DND-41 (cell line): ENCODE data around the gene ELL2.
"Not testable (repeated sequence)": the region's sequence is repeated elsewhere in the genome, so short reads cannot be mapped to it uniquely, and the experiment has no call there.

Experiments used
- ATAC-seq: fragments of 200-7000 bp; cut with Tn5 transposase; 3 replicates; pipeline ENCODE4 v1.9.1; 2021; ENCODE audit warnings: low read depth; ENCODE audit not compliant: insufficient read depth
- DNase-seq: peaks from one replicate; pipeline ENCODE4 v3.0.0-alpha.2; 2020
- H2AFZ ChIP-seq: 2 replicates; pipeline ENCODE4 v1.6.0; 2012; ENCODE audit warnings: low read depth, low read length
- H3K27ac ChIP-seq: 2 replicates; pipeline ENCODE4 v1.5.1; 2012; ENCODE audit warnings: low read length, inconsistent platforms
- H3K27me3 ChIP-seq: fragments of 200-600 bp; sonication (generic); 2 replicates; pipeline ENCODE4 v1.6.0; 2012; ENCODE audit warnings: low read length, mild to moderate bottlenecking, inconsistent platforms; ENCODE audit not compliant: insufficient read depth, poor library complexity
- H3K36me3 ChIP-seq: 2 replicates; pipeline ENCODE4 v1.5.1; 2012; ENCODE audit warnings: low read length, inconsistent platforms; ENCODE audit not compliant: insufficient read depth
- H3K4me1 ChIP-seq: 2 replicates; pipeline ENCODE4 v1.5.1; 2012; ENCODE audit warnings: mild to moderate bottlenecking, low read length; ENCODE audit not compliant: insufficient read depth
- H3K4me2 ChIP-seq: 2 replicates; pipeline ENCODE4 v1.6.0; 2012; ENCODE audit warnings: mild to moderate bottlenecking, moderate library complexity, low read length, inconsistent platforms; ENCODE audit not compliant: insufficient read depth
- H3K4me3 ChIP-seq, 2 experiments: fragments of 200-600 bp in 1 of 2; shearing (Covaris generic) in 1 of 2; 2 replicates each; pipeline ENCODE4 v1.5.1; 2012 to 2016; ENCODE audit warnings: inconsistent platforms in 2 of 2, low read length in 2 of 2, mild to moderate bottlenecking in 2 of 2, low read depth in 1 of 2, moderate library complexity in 1 of 2
- H3K79me2 ChIP-seq: 2 replicates; pipeline ENCODE4 v1.6.0; 2012; ENCODE audit warnings: low read length, inconsistent platforms; ENCODE audit not compliant: insufficient read depth
- H3K9ac ChIP-seq: 2 replicates; pipeline ENCODE4 v1.6.0; 2012; ENCODE audit warnings: low read depth, mild to moderate bottlenecking, inconsistent platforms, low read length, moderate library complexity
- H3K9me3 ChIP-seq: 2 replicates; pipeline ENCODE4 v1.5.1; 2012; ENCODE audit warnings: low read length, moderate library complexity, mild to moderate bottlenecking, inconsistent platforms; ENCODE audit not compliant: insufficient read depth, severe bottlenecking
- H4K20me1 ChIP-seq: 2 replicates; pipeline ENCODE4 v1.6.0; 2012; ENCODE audit warnings: low read length; ENCODE audit not compliant: insufficient read depth
- CTCF ChIP-seq: IDR thresholded peaks from 2 replicates; pipeline ENCODE4 v1.5.1; 2012; ENCODE audit warnings: borderline replicate concordance, low read length, moderate library complexity, mild to moderate bottlenecking; ENCODE audit not compliant: poor library complexity, severe bottlenecking; ENCODE audit errors: extremely low read depth
- EZH2 ChIP-seq: IDR thresholded peaks from 3 replicates; pipeline ENCODE4 v1.6.1; 2012; ENCODE audit warnings: borderline replicate concordance, low read depth, mild to moderate bottlenecking, moderate library complexity, low read length, inconsistent platforms; ENCODE audit not compliant: severe bottlenecking

Gene ELL2

GRCh38 chr5:95908799-95909198, 52.9 kb downstream of the ELL2 start:
- no peaks in the 10 kb centered on the region for H4K20me1 ChIP-seq
- no peaks in the 10 kb centered on the region for H3K36me3 ChIP-seq
- H3K27me3 ChIP-seq, result no peaks in the 10 kb centered on the region
- TF ChIP-seq CTCF (no peak), EZH2 (no peak)
- no peak for DNase-seq
- no peak overlapping the region for H3K9ac ChIP-seq
- no peaks in the 10 kb centered on the region for H3K79me2 ChIP-seq
- ATAC-seq, result no peak
- no peak overlapping the region for H3K4me2 ChIP-seq
- H3K9me3 ChIP-seq, result no peaks in the 10 kb centered on the region
- no peaks in the 10 kb centered on the region for H3K4me1 ChIP-seq
- H2AFZ ChIP-seq, result no peak overlapping the region
- no peak overlapping the region for H3K27ac ChIP-seq
- H3K4me3 ChIP-seq, result no peak overlapping the region

- Histone ChIP-seq H3K27ac (no peak overlapping the region), H3K4me1 (no peaks in the 10 kb centered on the region), H3K27me3 (no peaks in the 10 kb centered on the region), H3K36me3 (no peaks in the 10 kb centered on the region), H3K4me3 (no peak overlapping the region), H4K20me1 (no peaks in the 10 kb centered on the region), H3K4me2 (no peak overlapping the region), H3K9ac (no peak overlapping the region), H3K79me2 (no peaks in the 10 kb centered on the region), H3K9me3 (no peaks in the 10 kb centered on the region), H2AFZ (peak overlapping the region; percentile 8; the same call in 1 of the 2 replicates)
- ATAC-seq, result no peak
- DNase-seq, result no peak
- no peak for TF ChIP-seq EZH2
- no peak for TF ChIP-seq CTCF
Observed at GRCh38 chr5:95907740-95908706, 53.6 kb downstream of the ELL2 start.

GRCh38 chr5:95907067-95907705, 54.5 kb downstream of the ELL2 start:
- TF ChIP-seq CTCF, result no peak
- no peak for TF ChIP-seq EZH2
- Histone ChIP-seq H4K20me1 (no peaks in the 10 kb centered on the region), H3K36me3 (no peaks in the 10 kb centered on the region), H3K9ac (no peak overlapping the region), H3K27me3 (no peaks in the 10 kb centered on the region), H3K9me3 (no peaks in the 10 kb centered on the region), H3K79me2 (no peaks in the 10 kb centered on the region), H3K4me2 (no peak overlapping the region), H3K4me1 (no peaks in the 10 kb centered on the region), H2AFZ (0 out of 2 replicates have a peak overlapping the region, but pooled peaks have one; percentile 8), H3K4me3 (no peak overlapping the region), H3K27ac (no peak overlapping the region)
- DNase-seq (no peak), ATAC-seq (no peak)

- H3K27me3 ChIP-seq, H3K4me1 ChIP-seq, H3K4me3 ChIP-seq, H3K36me3 ChIP-seq, H3K9ac ChIP-seq, DNase-seq, H3K9me3 ChIP-seq, H4K20me1 ChIP-seq, H3K27ac ChIP-seq, H2AFZ ChIP-seq, H3K4me2 ChIP-seq, ATAC-seq, H3K79me2 ChIP-seq: not testable (repeated sequence)
Observed at GRCh38 chr5:95906398-95906797, 55.3 kb downstream of the ELL2 start.
